H1 (cell line): ENCODE data around the gene BCAR3. TPM values are rescaled to one million over a fixed set of nuclear protein-coding genes. Genes with fewer than 3 reads are reported as not detected.

ENCODE experiments used
- CTCF ChIA-PET: fragments of 300-600 bp; sonication (Branson Sonifier 250); formaldehyde crosslinking; loops from one replicate; lab custom pipeline; 2021; ENCODE audit not compliant: partially characterized antibody; lab: Charles Lee
- POLR2A ChIA-PET: fragments of 300-600 bp; sonication (Branson Sonifier 250); formaldehyde crosslinking; loops from one replicate; lab custom pipeline; 2021; ENCODE audit warnings: inconsistent platforms; ENCODE audit not compliant: partially characterized antibody; lab: Charles Lee
- DNase-seq, 2 experiments: peaks; one replicate each; pipeline versions ENCODE4 v3.0.0 to v3.0.0-alpha.2; 2010 to 2022; ENCODE audit warnings: low spot score in 2 of 2, low read depth in 1 of 2, mixed read lengths in 1 of 2
- FAIRE-seq: peaks from 2 replicates; lab custom pipeline; 2011; peaks lifted over from hg19 to GRCh38; lab: Jason Lieb, UNC
- H2AFZ ChIP-seq: 2 replicates; pipeline ENCODE4 v1.8.1; 2012; ENCODE audit warnings: low read length, inconsistent platforms
- H2AK5ac ChIP-seq: 2 replicates; pipeline ENCODE4 v1.6.1; 2013; ENCODE audit warnings: low read depth, low read length
- H2BK120ac ChIP-seq: replicated peaks from 2 replicates; pipeline ENCODE3; 2013; ENCODE audit warnings: low read depth, low read length, inconsistent platforms
- H2BK12ac ChIP-seq: 2 replicates; pipeline ENCODE4 v1.6.1; 2013; ENCODE audit warnings: low read depth, low read length
- H2BK15ac ChIP-seq: 2 replicates; pipeline ENCODE4 v1.6.1; 2013; ENCODE audit warnings: low read length
- H2BK20ac ChIP-seq: 2 replicates; pipeline ENCODE4 v1.6.1; 2013; ENCODE audit warnings: low read length
- H2BK5ac ChIP-seq: 2 replicates; pipeline ENCODE4 v1.6.1; 2013; ENCODE audit warnings: low read depth, low read length
- H3K14ac ChIP-seq: 2 replicates; pipeline ENCODE4 v1.6.1; 2013; ENCODE audit warnings: inconsistent platforms; ENCODE audit not compliant: insufficient read length
- H3K18ac ChIP-seq: 2 replicates; pipeline ENCODE4 v1.6.1; 2013; ENCODE audit warnings: low read length; ENCODE audit errors: extremely low read depth
- H3K23ac ChIP-seq: 2 replicates; pipeline ENCODE4 v1.6.1; 2013; ENCODE audit warnings: inconsistent platforms; ENCODE audit not compliant: insufficient read length
- H3K23me2 ChIP-seq: 2 replicates; pipeline ENCODE4 v1.6.1; 2013; ENCODE audit warnings: low read depth, low read length
- H3K27ac ChIP-seq: 2 replicates; pipeline ENCODE4 v1.6.1; 2011; ENCODE audit warnings: low read depth, low read length, inconsistent platforms
- H3K27me3 ChIP-seq, 4 experiments: replicated peaks in 1 of 4; 1 replicate in 1 of 4; 2 replicates in 3 of 4; pipeline versions ENCODE4 v1.6.1 to v1.8.1; 2011 to 2013; ENCODE audit warnings: low read length in 3 of 4, mild to moderate bottlenecking in 3 of 4, inconsistent platforms in 2 of 4, mixed read lengths in 2 of 4, moderate library complexity in 1 of 4; ENCODE audit not compliant: control insufficient read depth in 3 of 4, insufficient read depth in 3 of 4; ENCODE audit errors: extremely low read depth in 1 of 4
- H3K36me3 ChIP-seq, 4 experiments: 2 replicates each; pipeline versions ENCODE4 v1.6.1 to v1.8.1; 2011 to 2013; ENCODE audit warnings: mild to moderate bottlenecking in 4 of 4, low read length in 3 of 4, moderate library complexity in 2 of 4, control low read depth in 1 of 4, inconsistent platforms in 1 of 4; ENCODE audit not compliant: insufficient read depth in 4 of 4, control insufficient read depth in 2 of 4
- H3K4ac ChIP-seq: replicated peaks from 2 replicates; pipeline ENCODE3; 2013; ENCODE audit warnings: low read length, low read depth, mixed read lengths, inconsistent platforms; ENCODE audit not compliant: insufficient read length
- H3K4me1 ChIP-seq, 4 experiments: replicated peaks in 1 of 4; 1 replicate in 1 of 4; 2 replicates in 3 of 4; pipeline versions ENCODE4 v1.6.1 to v1.8.1; 2011 to 2013; ENCODE audit warnings: low read length in 3 of 4, inconsistent platforms in 2 of 4, mixed read lengths in 1 of 4; ENCODE audit not compliant: insufficient read depth in 4 of 4, control insufficient read depth in 3 of 4
- H3K4me2 ChIP-seq, 2 experiments: 2 replicates each; pipeline versions ENCODE4 v1.6.1 to v1.8.1; 2011 to 2013; ENCODE audit warnings: low read depth in 2 of 2, low read length in 2 of 2, control low read depth in 1 of 2, inconsistent platforms in 1 of 2, mild to moderate bottlenecking in 1 of 2; ENCODE audit not compliant: insufficient read depth in 1 of 2
- H3K4me3 ChIP-seq, 4 experiments: fragments of 200-600, 300-600 bp in 1 of 4; sonication (generic), shearing (Covaris generic), sonication (Bioruptor Twin) in 1 of 4; 2 replicates each; pipeline versions ENCODE4 v1.5.1 to v1.8.1; 2011 to 2016; ENCODE audit warnings: low read length in 4 of 4, low read depth in 3 of 4, control low read depth in 2 of 4, inconsistent platforms in 2 of 4, mild to moderate bottlenecking in 2 of 4, mixed read lengths in 1 of 4, moderate library complexity in 1 of 4; ENCODE audit not compliant: insufficient read depth in 2 of 4; ENCODE audit errors: extremely low read depth in 1 of 4
- H3K56ac ChIP-seq: replicated peaks from 2 replicates; pipeline ENCODE3; 2013; ENCODE audit warnings: low read depth, mild to moderate bottlenecking, mixed read lengths, low read length, inconsistent platforms; ENCODE audit not compliant: insufficient read length
- H3K79me1 ChIP-seq: 2 replicates; pipeline ENCODE4 v1.6.1; 2013; ENCODE audit warnings: low read depth, low read length, control low read depth
- H3K79me2 ChIP-seq, 2 experiments: 2 replicates each; pipeline versions ENCODE4 v1.6.1 to v1.8.1; 2012 to 2013; ENCODE audit warnings: low read length in 2 of 2, mild to moderate bottlenecking in 2 of 2, inconsistent platforms in 1 of 2; ENCODE audit not compliant: insufficient read depth in 2 of 2, control insufficient read depth in 1 of 2
- H3K9ac ChIP-seq, 4 experiments: replicated peaks in 1 of 4; 1 replicate in 1 of 4; 2 replicates in 3 of 4; pipeline versions ENCODE4 v1.6.1 to v1.8.1; 2011 to 2013; ENCODE audit warnings: low read depth in 3 of 4, low read length in 3 of 4, control low read depth in 2 of 4, mild to moderate bottlenecking in 2 of 4, moderate library complexity in 2 of 4, inconsistent platforms in 1 of 4; ENCODE audit errors: extremely low read depth in 1 of 4
- H3K9me3 ChIP-seq, 2 experiments: 2 replicates each; pipeline versions ENCODE4 v1.6.1 to v1.8.1; 2012 to 2013; ENCODE audit warnings: mild to moderate bottlenecking in 2 of 2, moderate library complexity in 2 of 2, control low read depth in 1 of 2, inconsistent platforms in 1 of 2, low read depth in 1 of 2, low read length in 1 of 2, mixed read lengths in 1 of 2; ENCODE audit not compliant: insufficient read depth in 2 of 2
- H4K20me1 ChIP-seq, 2 experiments: replicated peaks in 1 of 2; 2 replicates each; pipeline versions ENCODE3 to v1.8.1; 2011 to 2013; ENCODE audit warnings: inconsistent platforms in 2 of 2, low read length in 2 of 2, mild to moderate bottlenecking in 1 of 2; ENCODE audit not compliant: insufficient read depth in 2 of 2, control insufficient read depth in 1 of 2
- H4K5ac ChIP-seq: 2 replicates; pipeline ENCODE4 v1.6.1; 2013; ENCODE audit warnings: low read length, low read depth, mixed read lengths, inconsistent platforms; ENCODE audit not compliant: insufficient read length
- H4K8ac ChIP-seq: 2 replicates; pipeline ENCODE4 v1.8.0; 2013; ENCODE audit warnings: mild to moderate bottlenecking, moderate library complexity, low read length, inconsistent platforms; ENCODE audit not compliant: insufficient read depth; ENCODE audit errors: extremely low read depth
- H4K91ac ChIP-seq: replicated peaks from 2 replicates; pipeline ENCODE3; 2013; ENCODE audit warnings: low read length, mixed read lengths, inconsistent platforms; ENCODE audit not compliant: insufficient read length
- KDM5A ChIP-seq: fragments of 200-600 bp; IDR thresholded peaks from 2 replicates; pipeline ENCODE4 v1.7.1; 2012; ENCODE audit warnings: mild to moderate bottlenecking, low read length, inconsistent platforms, mixed read lengths
- MAFK ChIP-seq: IDR thresholded peaks from 2 replicates; pipeline ENCODE4 v1.6.1; 2012; ENCODE audit warnings: low read depth, mild to moderate bottlenecking, improper control_type of control experiment, low read length
- WGBS, 2 experiments: shearing (Covaris generic) in 1 of 2; methylation state at CpG; one replicate each; pipeline versions ENCODE4 v1.1.6 to v1.1.7; 2013 to 2015; ENCODE audit warnings: low lambda C conversion rate in 2 of 2, mixed read lengths in 2 of 2, inconsistent platforms in 1 of 2, low coverage in 1 of 2, missing lambda C conversion rate in 1 of 2; ENCODE audit not compliant: insufficient replicate concordance in 2 of 2, insufficient coverage in 1 of 2, insufficient read length in 1 of 2; ENCODE audit errors: extremely low coverage in 1 of 2, missing lambda C conversion rate in 1 of 2; 5-methylcytosine and 5-hydroxymethylcytosine counted together
- polyA plus RNA-seq, 7 experiments: library from polyadenylated mRNA; depleted of rRNA in 3 of 7; stranded (reverse) in 5 of 7; unstranded in 2 of 7; fragments of >200 nt in 5 of 7; fragments of 200-250 nt in 2 of 7; gene quantifications; 1 replicate in 5 of 7; 2 replicates in 1 of 7; 4 replicates in 1 of 7; pipeline versions ENCODE4 v1.2.1 to v1.2.3, GENCODE V29; 2011 to 2013; ENCODE audit warnings: missing spikeins in 2 of 7, mixed read lengths in 2 of 7
- total RNA-seq: library from RNA; stranded (reverse); fragmentation: NEBNext Ultra II Directional; extraction: Animal tissue kit (Norgen Biotek cat#: 25700); gene quantifications from 2 replicates; pipeline ENCODE4 v1.2.1, GENCODE V29; 2021

Gene BCAR3
- total and polyA plus RNA-seq, 2 of the 8 experiments (the other 6 are each of a cell fraction or from before 2014, with no cell fraction given), result 5.6 to 9.2 TPM

GRCh38 chr1:93519199-93519829 lies 162.3 kb downstream of the BCAR3 start:
- Histone ChIP-seq H3K27ac (no peak overlapping the region), H4K5ac (no peak overlapping the region), H2BK20ac (no peak overlapping the region), H3K18ac (no peak overlapping the region), H3K4me2 (no peak overlapping the region), H2BK120ac (no peak overlapping the region), H2AFZ (no peak overlapping the region), H4K91ac (no peak overlapping the region), H2BK5ac (no peak overlapping the region), H3K4ac (no peak overlapping the region), H2BK15ac (no peak overlapping the region), H3K36me3 (peaks cover 0 to 13% (median 0%) of the 10 kb centered on the region in 4 experiments; a peak in 1 of 8 replicates), H3K9me3 (no peaks in the 10 kb centered on the region), H3K56ac (no peak overlapping the region), H2AK5ac (no peak overlapping the region), H3K9ac (no peak overlapping the region), H3K23me2 (no peaks in the 10 kb centered on the region), H3K79me2 (peaks cover 0 to 68% of the 10 kb centered on the region in 2 experiments; a peak in 3 of 4 replicates), H3K79me1 (peaks cover 6% of the 10 kb centered on the region; the same call in 1 of the 2 replicates), H4K20me1 (peaks cover 0 to 5% of the 10 kb centered on the region in 2 experiments), H2BK12ac (no peak overlapping the region), H3K4me3 (no peak overlapping the region), H3K23ac (no peak overlapping the region), H3K14ac (no peak overlapping the region), H3K4me1 (no peaks in the 10 kb centered on the region), H4K8ac (no peak overlapping the region), H3K27me3 (no peaks in the 10 kb centered on the region)
- DNase-seq (no peak), FAIRE-seq (no peak)
- 94% methylated on average over 3 of the region's 3 CpGs; no CpG with 5 or more reads in 1 of the 2 experiments for WGBS, 2 experiments
- CTCF ChIA-PET, result interaction anchor here (1.4 kb wide), 1 partner anchor 82 kb away, joined by 3 read pairs; no protein-coding TSS in a partner anchor
- TF ChIP-seq MAFK (peak; percentile 61; the same call in 1 of the 2 replicates), KDM5A (no peak)
- POLR2A ChIA-PET, result no interaction called here
